Stomach smooth muscle (tissue), 2 donors: ENCODE results near the gene CTNND2.

Experiments used
- H3K27ac ChIP-seq: one replicate; pipeline ENCODE4 v1.7.0; 2013; ENCODE audit warnings: mild to moderate bottlenecking, low read length, inconsistent platforms
- H3K27me3 ChIP-seq, 2 donors: one replicate each; pipeline ENCODE4 v1.7.0; 2013; ENCODE audit warnings: low read length in 2 of 2; ENCODE audit not compliant: insufficient read depth in 2 of 2, control insufficient read depth in 1 of 2
- H3K36me3 ChIP-seq, 2 donors: one replicate each; pipeline ENCODE4 v1.7.0; 2013; ENCODE audit warnings: low read length in 2 of 2; ENCODE audit not compliant: control insufficient read depth in 2 of 2, insufficient read depth in 2 of 2
- H3K4me1 ChIP-seq: one replicate; pipeline ENCODE4 v1.7.0; 2013; ENCODE audit warnings: low read length; ENCODE audit not compliant: control insufficient read depth, insufficient read depth
- H3K4me3 ChIP-seq, 2 donors: one replicate each; pipeline ENCODE4 v1.7.0; 2013; ENCODE audit warnings: low read length in 2 of 2
- H3K9ac ChIP-seq, 2 donors: one replicate each; pipeline ENCODE4 v1.7.0; 2013; ENCODE audit warnings: low read length in 2 of 2, mild to moderate bottlenecking in 1 of 2
- H3K9me3 ChIP-seq, 2 donors: one replicate each; pipeline ENCODE4 v1.7.0; 2013; ENCODE audit warnings: low read length in 2 of 2; ENCODE audit not compliant: control insufficient read depth in 2 of 2
- donor health status: healthy.
- donor health status: Pancreatic carcinoma.

CTNND2 gene

DNA sequence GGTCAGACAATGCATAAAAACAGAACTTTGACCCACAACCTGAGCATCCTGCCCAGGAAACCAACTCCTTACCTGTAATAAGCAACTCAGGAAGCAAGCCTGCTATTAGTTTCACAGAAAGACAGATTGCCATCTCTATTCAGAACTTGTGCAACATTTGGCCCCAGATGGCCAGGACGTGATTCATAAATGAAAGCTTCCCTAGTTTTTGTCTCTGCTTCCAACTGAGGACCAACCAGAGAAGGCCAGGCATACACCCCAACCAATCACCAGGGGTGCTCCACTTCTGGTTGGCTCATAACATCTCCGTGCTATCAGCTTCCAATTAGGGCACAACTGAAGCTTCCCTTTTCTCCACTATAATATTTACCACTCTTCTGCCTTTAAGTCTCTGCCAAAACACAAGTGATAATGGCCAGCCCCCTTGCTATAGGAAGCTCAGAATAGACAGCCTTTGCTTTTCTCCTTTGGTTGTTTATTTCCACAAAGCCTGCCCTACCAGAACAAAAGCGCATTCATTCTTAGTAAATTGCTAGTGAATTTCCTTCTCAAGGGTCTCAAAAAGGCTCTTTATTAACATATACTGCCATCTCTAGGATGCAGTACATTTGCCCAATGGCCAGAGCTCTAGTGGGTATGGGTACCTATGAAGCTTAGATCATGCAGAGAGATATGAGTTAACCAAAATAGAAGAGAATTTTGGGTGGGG is 853.5 kb downstream of the CTNND2 start:
- no peak overlapping the region for H3K4me3 ChIP-seq
- no peaks in the 10 kb centered on the region for H3K4me1 ChIP-seq
- no peaks in the 10 kb centered on the region for H3K36me3 ChIP-seq
- no peak overlapping the region for H3K9ac ChIP-seq
- H3K27me3 ChIP-seq, result peaks cover 0 to 5% of the 10 kb centered on the region in 2 donors
- H3K27ac ChIP-seq, result no peak overlapping the region
- H3K9me3 ChIP-seq, result no peaks in the 10 kb centered on the region

DNA sequence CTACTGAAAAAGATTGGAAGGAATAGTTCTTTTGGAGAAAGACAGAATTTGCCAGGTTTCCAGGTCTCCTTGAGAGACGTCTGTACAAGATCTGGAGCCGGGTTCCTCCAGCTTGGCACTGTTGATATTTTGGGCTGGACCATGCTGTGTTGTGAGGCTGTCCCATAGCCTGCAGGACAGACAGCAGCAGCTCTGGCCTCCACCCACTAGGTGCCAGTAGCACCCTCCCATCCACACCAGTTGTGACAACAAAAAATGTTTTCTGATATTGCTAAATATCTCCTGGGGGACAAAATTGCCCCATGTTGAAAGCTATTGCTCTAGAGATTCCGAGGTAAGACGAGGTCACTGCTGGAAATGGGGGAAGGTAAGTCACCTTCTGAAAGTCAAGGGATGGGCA is 855.5 kb downstream of the CTNND2 start:
- H3K27me3 ChIP-seq, result peaks cover 0 to 5% of the 10 kb centered on the region in 2 donors
- H3K4me1 ChIP-seq, result no peaks in the 10 kb centered on the region
- no peak overlapping the region for H3K27ac ChIP-seq
- H3K9me3 ChIP-seq, result no peaks in the 10 kb centered on the region
- no peak overlapping the region for H3K4me3 ChIP-seq
- H3K36me3 ChIP-seq, result no peaks in the 10 kb centered on the region
- H3K9ac ChIP-seq, result no peak overlapping the region

DNA sequence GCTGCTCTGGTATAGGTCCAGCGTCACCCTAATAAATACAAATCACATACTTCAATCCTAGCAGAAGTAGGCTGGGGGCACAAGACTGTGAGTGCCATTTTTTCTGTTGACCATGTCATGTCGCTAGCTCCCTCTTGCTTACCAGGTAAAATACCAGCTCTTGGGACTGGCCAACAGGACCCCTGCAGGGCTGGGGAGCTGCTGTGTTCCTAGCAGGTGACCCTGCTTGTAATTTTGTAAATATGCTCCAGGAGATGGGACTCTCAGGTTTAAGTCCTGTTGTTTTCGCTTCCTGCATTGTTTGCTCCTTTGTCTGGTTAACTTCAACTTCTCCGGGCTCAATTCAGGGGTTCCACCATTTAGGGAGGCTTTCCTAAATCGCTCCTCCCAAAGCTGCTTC is 856.6 kb downstream of the CTNND2 start:
- Histone ChIP-seq H3K9ac (no peak overlapping the region), H3K4me3 (no peak overlapping the region), H3K27me3 (peaks cover 0 to 5% of the 10 kb centered on the region in 2 donors), H3K36me3 (no peaks in the 10 kb centered on the region), H3K27ac (no peak overlapping the region), H3K9me3 (no peaks in the 10 kb centered on the region), H3K4me1 (no peaks in the 10 kb centered on the region)

DNA sequence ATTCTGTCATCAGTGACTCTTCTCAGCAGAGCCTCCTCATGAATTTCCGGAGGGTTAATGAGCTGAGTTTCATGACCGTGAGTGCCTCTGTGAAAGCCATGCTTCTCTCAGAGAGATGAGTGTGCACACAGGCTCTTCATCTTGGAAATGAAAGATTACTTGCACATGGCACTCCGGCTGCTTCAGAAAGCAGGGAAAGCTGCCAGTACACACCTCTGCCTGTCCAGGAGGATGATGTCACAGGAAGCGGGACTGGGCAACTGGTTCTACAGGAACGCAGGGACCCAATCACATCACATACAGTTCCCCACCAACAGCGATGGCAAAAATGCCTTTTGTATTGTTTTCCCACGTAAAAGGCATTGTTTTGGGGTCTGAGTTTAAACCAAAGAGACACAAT is 857.2 kb downstream of the CTNND2 start:
- Histone ChIP-seq H3K4me3 (no peak overlapping the region), H3K27ac (no peak overlapping the region), H3K27me3 (peaks cover 0 to 5% of the 10 kb centered on the region in 2 donors), H3K9ac (no peak overlapping the region), H3K4me1 (no peaks in the 10 kb centered on the region), H3K36me3 (no peaks in the 10 kb centered on the region), H3K9me3 (no peaks in the 10 kb centered on the region)

DNA sequence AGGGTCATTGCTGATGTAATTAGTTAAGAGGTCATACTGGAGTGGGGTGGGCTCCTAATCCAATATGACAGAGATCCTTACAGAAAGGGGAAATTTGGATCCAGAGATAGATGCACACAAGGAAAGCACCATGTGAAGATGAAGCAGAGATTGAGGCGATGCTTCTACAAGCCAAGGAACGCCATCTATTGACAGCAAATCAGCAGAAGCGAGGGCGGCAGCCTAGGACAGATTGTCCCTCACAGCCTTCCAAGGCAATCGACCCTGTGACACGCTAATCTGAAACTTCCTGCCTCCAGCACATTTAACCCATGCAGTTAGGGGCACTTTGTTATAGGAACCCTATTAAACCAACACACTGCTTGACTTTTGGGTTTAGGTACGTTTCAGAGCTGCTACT is 858.1 kb downstream of the CTNND2 start:
- Histone ChIP-seq H3K9ac (no peak overlapping the region), H3K4me3 (no peak overlapping the region), H3K27me3 (peaks cover 0 to 5% of the 10 kb centered on the region in 2 donors), H3K9me3 (no peaks in the 10 kb centered on the region), H3K27ac (no peak overlapping the region), H3K36me3 (no peaks in the 10 kb centered on the region), H3K4me1 (no peaks in the 10 kb centered on the region)

DNA sequence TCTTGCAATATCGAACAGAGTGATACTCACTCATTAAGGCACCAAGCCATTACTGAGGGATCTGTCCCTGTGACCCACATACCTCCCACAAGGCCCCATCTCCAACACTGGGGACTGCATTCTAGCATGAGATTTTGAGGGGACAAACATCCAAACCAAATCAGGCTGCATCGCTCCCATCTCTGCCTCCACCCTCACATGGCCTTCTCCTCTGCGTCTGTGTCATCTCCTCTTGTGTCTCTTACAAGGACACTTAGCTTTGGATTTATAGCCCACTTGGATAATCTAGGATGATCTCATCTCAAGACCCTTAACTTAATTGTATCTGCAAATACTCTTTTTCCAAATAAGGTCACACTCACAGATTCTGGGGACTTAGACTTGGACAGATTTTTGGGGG is 858.8 kb downstream of the CTNND2 start:
- H3K9ac ChIP-seq, result no peak overlapping the region
- H3K27me3 ChIP-seq, result peaks cover 0 to 5% of the 10 kb centered on the region in 2 donors
- H3K4me1 ChIP-seq, result no peaks in the 10 kb centered on the region
- H3K27ac ChIP-seq, result no peak overlapping the region
- no peaks in the 10 kb centered on the region for H3K36me3 ChIP-seq
- H3K4me3 ChIP-seq, result no peak overlapping the region
- H3K9me3 ChIP-seq, result no peaks in the 10 kb centered on the region

DNA sequence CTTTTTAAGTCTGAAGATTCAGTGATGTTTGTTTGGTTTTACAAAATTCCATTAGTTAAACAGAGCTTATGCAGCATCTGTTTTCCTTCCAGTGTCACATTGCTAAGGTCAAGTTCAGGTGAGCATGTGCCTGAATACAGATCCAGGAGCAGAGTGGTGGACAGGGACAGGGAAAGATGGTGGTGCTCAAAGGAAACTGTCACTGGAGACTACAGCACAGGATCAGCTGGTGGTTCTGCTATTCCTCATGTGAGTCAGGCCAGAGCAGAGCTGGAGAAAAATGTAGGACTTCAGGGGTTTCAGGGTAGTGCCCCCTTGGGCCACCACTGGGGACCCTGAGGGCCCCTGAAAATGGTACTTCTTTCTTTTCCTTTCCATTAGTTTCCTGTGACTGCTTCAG is 859.7 kb downstream of the CTNND2 start:
- Histone ChIP-seq H3K4me3 (no peak overlapping the region), H3K9me3 (no peaks in the 10 kb centered on the region), H3K9ac (no peak overlapping the region), H3K27ac (no peak overlapping the region), H3K4me1 (no peaks in the 10 kb centered on the region), H3K27me3 (peaks cover 0 to 5% of the 10 kb centered on the region in 2 donors), H3K36me3 (no peaks in the 10 kb centered on the region)

DNA sequence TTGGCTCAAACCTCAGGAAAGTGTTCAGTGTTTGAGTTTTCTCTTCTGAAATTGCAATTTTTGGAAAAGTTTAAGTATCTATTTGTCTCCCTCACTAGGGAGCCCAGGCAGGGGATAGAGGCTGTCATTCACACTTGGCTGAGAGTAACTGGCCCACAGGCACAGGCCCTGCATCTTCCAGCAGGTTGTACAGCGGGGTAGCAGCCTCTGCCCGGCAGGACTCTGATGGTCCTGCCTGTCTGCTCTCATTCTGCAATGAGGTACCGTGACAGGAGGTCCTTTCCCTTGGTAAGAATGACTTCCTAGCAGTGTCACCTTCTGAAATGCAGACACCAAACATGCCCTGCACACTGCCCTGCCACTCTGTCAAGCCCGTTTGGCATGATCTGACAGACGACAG is 860.4 kb downstream of the CTNND2 start:
- H3K4me3 ChIP-seq, result no peak overlapping the region
- H3K27me3 ChIP-seq, result peaks cover 0 to 5% of the 10 kb centered on the region in 2 donors
- H3K27ac ChIP-seq, result no peak overlapping the region
- no peaks in the 10 kb centered on the region for H3K4me1 ChIP-seq
- H3K36me3 ChIP-seq, result no peaks in the 10 kb centered on the region
- H3K9me3 ChIP-seq, result no peaks in the 10 kb centered on the region
- no peak overlapping the region for H3K9ac ChIP-seq

DNA sequence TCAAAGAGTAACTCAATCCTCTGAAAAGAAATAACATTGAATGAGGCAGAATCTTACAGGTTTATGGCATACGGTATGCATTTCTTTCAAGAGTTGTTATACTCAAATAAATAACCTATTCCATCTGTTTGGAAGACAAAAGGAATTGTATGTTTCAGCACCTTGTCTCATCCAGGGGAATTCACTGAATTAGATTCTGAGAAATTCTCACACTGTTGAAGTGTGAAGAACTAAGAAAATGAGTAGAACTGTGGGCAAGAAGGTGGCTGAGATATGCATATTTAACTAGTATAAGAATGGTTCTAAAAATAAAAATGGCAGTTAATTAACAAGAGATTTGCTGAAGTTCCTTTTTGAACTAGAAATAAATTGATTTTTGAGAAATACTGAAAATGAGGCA is 863.9 kb downstream of the CTNND2 start:
- Histone ChIP-seq H3K9ac (no peak overlapping the region), H3K9me3 (no peaks in the 10 kb centered on the region), H3K36me3 (no peaks in the 10 kb centered on the region), H3K4me3 (no peak overlapping the region), H3K27ac (no peak overlapping the region), H3K27me3 (peaks cover 0 to 3% of the 10 kb centered on the region in 2 donors), H3K4me1 (no peaks in the 10 kb centered on the region)

DNA sequence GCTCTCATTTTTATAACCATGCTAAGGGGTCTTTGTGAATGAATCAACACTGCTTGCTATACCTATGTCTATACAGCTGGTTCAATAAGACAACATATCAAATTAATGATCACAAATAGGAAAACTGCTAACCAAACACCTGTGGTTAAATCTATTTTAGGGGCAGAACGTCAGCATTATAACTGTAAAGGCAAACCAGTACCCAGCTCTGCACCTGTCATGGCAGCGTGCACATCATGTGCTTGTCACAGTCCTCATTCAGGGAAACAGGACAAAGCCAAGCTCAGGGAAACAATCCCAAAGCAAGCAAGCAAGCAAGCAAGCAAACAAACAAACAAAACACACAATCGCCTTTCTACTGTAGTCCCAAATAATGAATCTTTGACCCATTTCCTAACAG is 865.5 kb downstream of the CTNND2 start:
- H3K9ac ChIP-seq, result no peak overlapping the region
- H3K4me3 ChIP-seq, result no peak overlapping the region
- H3K4me1 ChIP-seq, result no peaks in the 10 kb centered on the region
- H3K9me3 ChIP-seq, result no peaks in the 10 kb centered on the region
- peaks cover 0 to 3% of the 10 kb centered on the region in 2 donors for H3K27me3 ChIP-seq
- no peaks in the 10 kb centered on the region for H3K36me3 ChIP-seq
- H3K27ac ChIP-seq, result no peak overlapping the region

DNA sequence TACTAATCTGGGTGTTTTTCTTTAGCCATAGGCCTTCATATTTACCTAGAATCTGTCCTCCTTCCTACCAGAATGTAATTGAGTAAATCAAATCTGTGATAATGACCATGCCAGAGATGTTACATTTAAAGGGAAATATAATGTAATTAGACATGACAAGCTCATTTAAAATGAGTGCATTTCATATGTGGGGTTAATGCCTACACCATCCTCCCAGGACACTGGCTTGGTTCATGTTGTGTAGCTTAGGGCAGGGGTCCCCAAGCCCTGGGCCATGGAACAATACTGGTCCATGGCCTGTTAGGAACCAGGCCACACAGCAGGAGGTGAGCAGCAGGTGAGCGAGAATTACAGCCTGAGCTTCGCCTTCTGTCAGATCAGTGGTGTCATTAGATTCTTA is 866.3 kb downstream of the CTNND2 start:
- Histone ChIP-seq H3K9ac (no peak overlapping the region), H3K27me3 (peaks cover 0 to 3% of the 10 kb centered on the region in 2 donors), H3K36me3 (no peaks in the 10 kb centered on the region), H3K9me3 (no peaks in the 10 kb centered on the region), H3K4me3 (no peak overlapping the region), H3K4me1 (no peaks in the 10 kb centered on the region), H3K27ac (no peak overlapping the region)
